HL-60/S4 treated with retinoic acid at 250 ng/mL for 4 days and 3 days (cell line): ENCODE data around the gene CAMK2B.

Experiments
- in situ Hi-C: fragments of 300-500 bp; cut with MboI; formaldehyde crosslinking; loops from 2 replicates; pipeline ENCODE4 v1.7.0; 2022; ENCODE audit warnings: low sequenced_read_pairs

The CAMK2B gene

GRCh38 chr7:44288811-44289340 lies 36.5 kb downstream of the CAMK2B start:
- in situ Hi-C loops, result no loop called here

GRCh38 chr7:44288381-44288685 lies 37.1 kb downstream of the CAMK2B start:
- in situ Hi-C loops, result no loop called here

- in situ Hi-C loops, result no loop called here
These were observed 37.7 kb downstream of the CAMK2B start for GRCh38 chr7:44287488-44288380.

GRCh38 chr7:44286618-44287487 lies 38.5 kb downstream of the CAMK2B start:
- in situ Hi-C loops, result no loop called here

- in situ Hi-C loops, result no loop called here
These were observed 39.2 kb downstream of the CAMK2B start for GRCh38 chr7:44286182-44286617.

- in situ Hi-C loops, result no loop called here
These were observed 39.8 kb downstream of the CAMK2B start for GRCh38 chr7:44285561-44285960.

- in situ Hi-C loops, result no loop called here
These were observed 40.4 kb downstream of the CAMK2B start for GRCh38 chr7:44284881-44285541.

- in situ Hi-C loops, result no loop called here
These were observed 41.2 kb downstream of the CAMK2B start for GRCh38 chr7:44284216-44284615.

- in situ Hi-C loops, result no loop called here
These were observed 41.8 kb downstream of the CAMK2B start for GRCh38 chr7:44283381-44284211.

- in situ Hi-C loops, result no loop called here
These were observed 42.7 kb downstream of the CAMK2B start for GRCh38 chr7:44282601-44283171.

GRCh38 chr7:44281811-44282600 lies 43.4 kb downstream of the CAMK2B start:
- in situ Hi-C loops, result no loop called here

- in situ Hi-C loops, result no loop called here
These were observed 44.2 kb downstream of the CAMK2B start for GRCh38 chr7:44280993-44281721.

- in situ Hi-C loops, result no loop called here
These were observed 44.8 kb downstream of the CAMK2B start for GRCh38 chr7:44280636-44280992.

- in situ Hi-C loops, result no loop called here
These were observed 45.5 kb downstream of the CAMK2B start for GRCh38 chr7:44279731-44280505.

GRCh38 chr7:44279286-44279685 lies 46.1 kb downstream of the CAMK2B start:
- in situ Hi-C loops, result no loop called here

GRCh38 chr7:44278451-44279161 lies 46.8 kb downstream of the CAMK2B start:
- in situ Hi-C loops, result no loop called here

GRCh38 chr7:44277851-44278250 lies 47.5 kb downstream of the CAMK2B start:
- in situ Hi-C loops, result no loop called here
